ENCODE results near the gene VPS9D1. TPM values are rescaled to one million over a fixed set of nuclear protein-coding genes. Genes with fewer than 3 reads are reported as not detected.

Gene VPS9D1
- total RNA-seq, 5 donors from 2014 or later (not counting 1 experiment from before 2014, with no cell fraction given), result 15.5 to 28.8 (median 24.5) TPM

- Histone ChIP-seq H3K27me3 (replicated peaks in 1 of 2; ENCODE audit: control insufficient read depth in 2 of 2, extremely low read depth in 1 of 2, insufficient read depth in 2 of 2, low read length in 1 of 2) (no peaks in the 10 kb centered on the region), H3K4me3 (ENCODE audit: control insufficient read depth in 1 of 2, extremely low read depth in 1 of 2, low read length in 1 of 2) (no peak overlapping the region), H3K4me1 (ENCODE audit: control insufficient read depth in 1 of 2, extremely low read depth in 1 of 2, insufficient read depth in 2 of 2, low read length in 2 of 2) (peaks cover 7 to 20% of the 10 kb centered on the region in 2 experiments), H3K36me3 (ENCODE audit: control insufficient read depth in 2 of 2, extremely low read depth in 1 of 2, insufficient read depth in 1 of 2, low read length in 1 of 2) (peaks cover 19 to 32% of the 10 kb centered on the region in 2 donors), H3K9me3 (no peaks in the 10 kb centered on the region), H3K27ac (ENCODE audit: low read length) (no peak overlapping the region)
- no peaks in the 10 kb centered on the region for H3K9me3 Mint-ChIP-seq
- DNase-seq (no peak), ATAC-seq (replicated peaks in 1 of 4) (no peak)
- POLR2A ChIA-PET, result no interaction called here
- H3K4me1 Mint-ChIP-seq, result peaks cover 15 to 19% (median 17%) of the 10 kb centered on the region in 3 donors
- H3K27me3 Mint-ChIP-seq, result no peaks in the 10 kb centered on the region
- CTCF ChIA-PET, result interaction anchor here in 1 of 2 donors (0.7 kb wide), 1 partner anchor 11 kb away, joined by 4 read pairs; no protein-coding TSS in a partner anchor
- H3K27ac Mint-ChIP-seq, result no peak overlapping the region
- H3K4me3 Mint-ChIP-seq, result peak overlapping the region in 1 of 3 donors; percentile 4
- 99% methylated on average over 12 of the region's 13 CpGs for WGBS (ENCODE audit: insufficient coverage)
- H3K36me3 Mint-ChIP-seq, result peaks cover 10% of the 10 kb centered on the region
These were observed 31.6 kb downstream of the VPS9D1 start for GRCh38 chr16:89689142-89689541.

DNA sequence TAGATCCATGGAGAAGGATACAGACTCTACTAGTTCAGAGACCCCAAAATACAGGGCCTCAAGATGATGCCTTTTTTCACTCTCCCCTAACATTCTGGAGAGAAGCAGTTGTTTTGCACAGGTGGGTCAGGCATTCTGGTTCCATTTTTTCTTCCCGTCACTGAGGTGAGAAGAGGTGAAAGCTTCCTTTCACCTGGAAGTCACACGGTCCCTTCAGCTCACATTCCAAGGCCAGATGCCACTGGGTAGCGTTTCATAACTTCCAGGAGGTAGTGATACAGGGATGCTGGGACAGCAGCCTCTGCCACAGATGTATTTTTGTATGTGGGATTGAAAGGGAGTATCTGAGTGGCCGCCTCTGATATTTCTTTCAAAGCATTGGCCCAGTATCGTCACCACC lies 32.3 kb downstream of the VPS9D1 start:
- H3K9me3 Mint-ChIP-seq, result no peaks in the 10 kb centered on the region
- CTCF ChIA-PET, result interaction anchor here in 1 of 2 donors (0.6 kb wide), 1 partner anchor 95 kb away, joined by 3 read pairs; no protein-coding TSS in a partner anchor
- H3K4me1 Mint-ChIP-seq, result peaks cover 15 to 19% (median 17%) of the 10 kb centered on the region in 3 donors
- peaks cover 13 to 24% of the 10 kb centered on the region in 2 donors for H3K36me3 ChIP-seq (ENCODE audit: control insufficient read depth in 2 of 2, extremely low read depth in 1 of 2, insufficient read depth in 1 of 2, low read length in 1 of 2)
- ATAC-seq (replicated peaks in 1 of 4) (no peak), DNase-seq (no peak)
- H3K27ac ChIP-seq (ENCODE audit: low read length), result no peak overlapping the region
- H3K4me1 ChIP-seq (ENCODE audit: control insufficient read depth in 1 of 2, extremely low read depth in 1 of 2, insufficient read depth in 2 of 2, low read length in 2 of 2), result peaks cover 7 to 20% of the 10 kb centered on the region in 2 experiments
- no peak overlapping the region for H3K4me3 ChIP-seq (ENCODE audit: control insufficient read depth in 1 of 2, extremely low read depth in 1 of 2, low read length in 1 of 2)
- 100% methylated on average over 1 of the region's 5 CpGs for WGBS (ENCODE audit: insufficient coverage)
- H3K27me3 ChIP-seq (replicated peaks in 1 of 2; ENCODE audit: control insufficient read depth in 2 of 2, extremely low read depth in 1 of 2, insufficient read depth in 2 of 2, low read length in 1 of 2), result no peaks in the 10 kb centered on the region
- POLR2A ChIA-PET, result no interaction called here
- peak overlapping the region; percentile 86 to 94 (median 91) for H3K4me3 Mint-ChIP-seq
- no peaks in the 10 kb centered on the region for H3K9me3 ChIP-seq
- H3K36me3 Mint-ChIP-seq, result peaks cover 8% of the 10 kb centered on the region
- H3K27me3 Mint-ChIP-seq, result no peaks in the 10 kb centered on the region
- no peak overlapping the region for H3K27ac Mint-ChIP-seq

- ATAC-seq (replicated peaks in 1 of 4) (no peak), DNase-seq (peak in 2 of 35 experiments; percentile 16 to 26)
- H3K27ac Mint-ChIP-seq, result peak overlapping the region; percentile 80 to 83
- no peaks in the 10 kb centered on the region for H3K27me3 Mint-ChIP-seq
- ChIA-PET CTCF (interaction anchor here in 1 of 2 donors (1.5 kb wide), 1 partner anchor 13 kb away, joined by 18 read pairs; no protein-coding TSS in a partner anchor), POLR2A (interaction anchor here (0.6 to 0.7 kb wide), 3 partner anchors 29 to 186 kb away, joined by 3 read pairs; partner anchors contain the start of gene TCF25 (in 1 of the 2))
- H3K9me3 ChIP-seq, result no peaks in the 10 kb centered on the region
- peaks cover 5% of the 10 kb centered on the region for H3K36me3 Mint-ChIP-seq
- H3K9me3 Mint-ChIP-seq, result no peaks in the 10 kb centered on the region
- 24% methylated on average over 36 of the region's 42 CpGs for WGBS (ENCODE audit: insufficient coverage)
- peak overlapping the region; percentile 63 for H3K27ac ChIP-seq (ENCODE audit: low read length)
- H3K4me1 ChIP-seq (ENCODE audit: control insufficient read depth in 1 of 2, extremely low read depth in 1 of 2, insufficient read depth in 2 of 2, low read length in 2 of 2), result peaks cover 7 to 20% of the 10 kb centered on the region in 2 experiments
- H3K4me1 Mint-ChIP-seq, result peaks cover 15 to 19% (median 17%) of the 10 kb centered on the region in 3 donors
- no peaks in the 10 kb centered on the region for H3K27me3 ChIP-seq (replicated peaks in 1 of 2; ENCODE audit: control insufficient read depth in 2 of 2, extremely low read depth in 1 of 2, insufficient read depth in 2 of 2, low read length in 1 of 2)
- H3K36me3 ChIP-seq (ENCODE audit: control insufficient read depth in 2 of 2, extremely low read depth in 1 of 2, insufficient read depth in 1 of 2, low read length in 1 of 2), result peaks cover 9 to 17% of the 10 kb centered on the region in 2 donors
- peak overlapping the region; percentile 67 to 90 for H3K4me3 ChIP-seq (ENCODE audit: control insufficient read depth in 1 of 2, extremely low read depth in 1 of 2, low read length in 1 of 2)
- H3K4me3 Mint-ChIP-seq, result peak overlapping the region; percentile 86 to 94 (median 91)
These were observed 33.4 kb downstream of the VPS9D1 start for GRCh38 chr16:89687092-89687940.

- Histone ChIP-seq H3K27ac (ENCODE audit: low read length) (peak within 1 kb of the TSS; percentile 63), H3K4me3 (ENCODE audit: control insufficient read depth in 1 of 2, extremely low read depth in 1 of 2, low read length in 1 of 2) (peak within 1 kb of the TSS; percentile 67 to 90), H3K36me3 (ENCODE audit: control insufficient read depth in 2 of 2, extremely low read depth in 1 of 2, insufficient read depth in 1 of 2, low read length in 1 of 2) (peaks cover 4 to 10% of the 10 kb centered on the region in 2 donors), H3K27me3 (replicated peaks in 1 of 2; ENCODE audit: control insufficient read depth in 2 of 2, extremely low read depth in 1 of 2, insufficient read depth in 2 of 2, low read length in 1 of 2) (no peaks in the 10 kb centered on the region), H3K4me1 (ENCODE audit: control insufficient read depth in 1 of 2, extremely low read depth in 1 of 2, insufficient read depth in 2 of 2, low read length in 2 of 2) (peaks cover 7 to 20% of the 10 kb centered on the region in 2 experiments), H3K9me3 (no peaks in the 10 kb centered on the region)
- WGBS (ENCODE audit: insufficient coverage), result under 1% methylated on average over 61 of the region's 67 CpGs
- CTCF ChIA-PET, result interaction anchor here in 1 of 2 donors (1.5 kb wide), 1 partner anchor 14 kb away, joined by 18 read pairs; no protein-coding TSS in a partner anchor
- Mint-ChIP-seq H3K9me3 (no peaks in the 10 kb centered on the region), H3K27ac (peak within 1 kb of the TSS; percentile 91), H3K36me3 (peaks cover 5% of the 10 kb centered on the region), H3K4me1 (peaks cover 15 to 19% (median 17%) of the 10 kb centered on the region in 3 donors), H3K27me3 (no peaks in the 10 kb centered on the region), H3K4me3 (peak within 1 kb of the TSS; percentile 86 to 94 (median 91))
- ATAC-seq (replicated peaks in 1 of 4) (peak; percentile 91 to 95 (median 94)), DNase-seq (peak; percentile 63 to 91 (median 79))
- POLR2A ChIA-PET, result interaction anchor here (0.6 to 0.7 kb wide), 3 partner anchors 28 to 187 kb away, joined by 3 read pairs; partner anchors contain the start of gene TCF25 (in 1 of the 2)
These were observed 34.1 kb downstream of the VPS9D1 start, which contains the start of gene CDK10 for GRCh38 chr16:89686520-89687091. CDK10 (plus strand) TSS chr16:89686689; CDS start chr16:89686711, 22 bp downstream.

GRCh38 chr16:89685916-89686315 lies 34.8 kb downstream of the VPS9D1 start:
- Histone ChIP-seq H3K27me3 (replicated peaks in 1 of 2; ENCODE audit: control insufficient read depth in 2 of 2, extremely low read depth in 1 of 2, insufficient read depth in 2 of 2, low read length in 1 of 2) (no peaks in the 10 kb centered on the region), H3K4me1 (ENCODE audit: control insufficient read depth in 1 of 2, extremely low read depth in 1 of 2, insufficient read depth in 2 of 2, low read length in 2 of 2) (peaks cover 7 to 20% of the 10 kb centered on the region in 2 experiments), H3K9me3 (no peaks in the 10 kb centered on the region), H3K4me3 (ENCODE audit: control insufficient read depth in 1 of 2, extremely low read depth in 1 of 2, low read length in 1 of 2) (no peak overlapping the region), H3K36me3 (ENCODE audit: control insufficient read depth in 2 of 2, extremely low read depth in 1 of 2, insufficient read depth in 1 of 2, low read length in 1 of 2) (peaks cover 0 to 6% of the 10 kb centered on the region in 2 donors), H3K27ac (ENCODE audit: low read length) (no peak overlapping the region)
- H3K27me3 Mint-ChIP-seq, result no peaks in the 10 kb centered on the region
- peak overlapping the region; percentile 51 to 91 (median 86) for H3K4me3 Mint-ChIP-seq
- H3K9me3 Mint-ChIP-seq, result no peaks in the 10 kb centered on the region
- peaks cover 5% of the 10 kb centered on the region for H3K36me3 Mint-ChIP-seq
- peaks cover 15 to 19% (median 17%) of the 10 kb centered on the region in 3 donors for H3K4me1 Mint-ChIP-seq
- POLR2A ChIA-PET, result no interaction called here
- ATAC-seq (replicated peaks in 1 of 4), result no peak
- CTCF ChIA-PET, result interaction anchor here in 1 of 2 donors (1.5 kb wide), 1 partner anchor 15 kb away, joined by 18 read pairs; no protein-coding TSS in a partner anchor
- H3K27ac Mint-ChIP-seq, result peak overlapping the region in 1 of 2 donors; percentile 23
- DNase-seq, result no peak
- WGBS (ENCODE audit: insufficient coverage), result no CpG with 5 or more reads among the region's 1 CpG

GRCh38 chr16:89678258-89678657 lies 42.4 kb downstream of the VPS9D1 start:
- H3K27ac ChIP-seq (ENCODE audit: low read length), result no peak overlapping the region
- WGBS (ENCODE audit: insufficient coverage), result 86% methylated on average over 1 of the region's 2 CpGs
- no peak overlapping the region for H3K27ac Mint-ChIP-seq
- CTCF ChIA-PET, result interaction anchor here in 1 of 2 donors (0.6 kb wide), 1 partner anchor 11 kb away, joined by 4 read pairs; no protein-coding TSS in a partner anchor
- H3K9me3 ChIP-seq, result no peaks in the 10 kb centered on the region
- POLR2A ChIA-PET, result interaction anchor here (0.5 to 0.7 kb wide), 3 partner anchors 10 to 368 kb away, joined by 3 to 4 read pairs (median 3); no protein-coding TSS in a partner anchor
- no peaks in the 10 kb centered on the region for H3K36me3 Mint-ChIP-seq
- no peak overlapping the region for H3K4me3 Mint-ChIP-seq
- H3K36me3 ChIP-seq (ENCODE audit: control insufficient read depth in 2 of 2, extremely low read depth in 1 of 2, insufficient read depth in 1 of 2, low read length in 1 of 2), result no peaks in the 10 kb centered on the region
- ATAC-seq (replicated peaks in 1 of 4), result no peak
- H3K27me3 Mint-ChIP-seq, result no peaks in the 10 kb centered on the region
- no peaks in the 10 kb centered on the region for H3K4me1 Mint-ChIP-seq
- no peak overlapping the region for H3K4me3 ChIP-seq (ENCODE audit: control insufficient read depth in 1 of 2, extremely low read depth in 1 of 2, low read length in 1 of 2)
- H3K9me3 Mint-ChIP-seq, result no peaks in the 10 kb centered on the region
- no peak for DNase-seq
- no peaks in the 10 kb centered on the region for H3K4me1 ChIP-seq (ENCODE audit: control insufficient read depth in 1 of 2, extremely low read depth in 1 of 2, insufficient read depth in 2 of 2, low read length in 2 of 2)
- H3K27me3 ChIP-seq (replicated peaks in 1 of 2; ENCODE audit: control insufficient read depth in 2 of 2, extremely low read depth in 1 of 2, insufficient read depth in 2 of 2, low read length in 1 of 2), result no peaks in the 10 kb centered on the region

Measured in T-cell (primary cell).